OCI-LY7 (cell line): ENCODE results near the gene PPP1R7. TPM values are rescaled to one million over a fixed set of nuclear protein-coding genes. Genes with fewer than 3 reads are reported as not detected.

Experiments
- BruUV-seq: library from RNA; stranded (reverse); fragments of 400-500 nt; replicated peaks from 2 replicates; lab custom pipeline; 2021; lab: Mats Ljungman, UMichigan
- CTCF ChIA-PET: fragments of 300-600 bp; sonication (Branson Sonifier 250); formaldehyde crosslinking; loops from one replicate; lab custom pipeline; 2022; ENCODE audit warnings: antibody characterized with exemption; ENCODE audit not compliant: unreplicated experiment; lab: Charles Lee
- POLR2A ChIA-PET: fragments of 300-600 bp; sonication (Branson Sonifier 250); formaldehyde crosslinking; loops from one replicate; lab custom pipeline; 2022; ENCODE audit warnings: antibody characterized with exemption; lab: Charles Lee
- DNase-seq: peaks from one replicate; pipeline ENCODE4 v3.0.0-alpha.2; 2015; ENCODE audit warnings: low spot score
- H2AFZ ChIP-seq: fragments of 200-600 bp; sonication (generic), shearing (Covaris generic); 2 replicates; pipeline ENCODE4 v1.6.1; 2014; ENCODE audit warnings: mild to moderate bottlenecking, antibody characterized with exemption, low read length, moderate library complexity
- H3K27ac ChIP-seq: fragments of 200-600 bp; sonication (generic); 2 replicates; pipeline ENCODE4 v1.5.1; 2014; ENCODE audit warnings: mixed run types, low read depth, mild to moderate bottlenecking, moderate library complexity, low read length, inconsistent platforms; ENCODE audit not compliant: poor library complexity, severe bottlenecking
- H3K36me3 ChIP-seq: fragments of 200-600 bp; sonication (generic); 2 replicates; pipeline ENCODE4 v1.6.1; 2014; ENCODE audit warnings: mild to moderate bottlenecking, antibody characterized with exemption, low read length, moderate library complexity, mixed read lengths; ENCODE audit not compliant: insufficient read depth
- H3K4me1 ChIP-seq: fragments of 200-600 bp; sonication (generic); 2 replicates; pipeline ENCODE4 v1.5.1; 2014; ENCODE audit warnings: mild to moderate bottlenecking, low read length; ENCODE audit not compliant: insufficient read depth, poor library complexity, severe bottlenecking
- H3K4me2 ChIP-seq: fragments of 200-600 bp; sonication (generic); 2 replicates; pipeline ENCODE4 v1.6.1; 2014; ENCODE audit warnings: mild to moderate bottlenecking, low read length
- H3K4me3 ChIP-seq: fragments of 200-600 bp; sonication (generic); 2 replicates; pipeline ENCODE4 v1.5.1; 2014; ENCODE audit warnings: mild to moderate bottlenecking, low read depth, low read length; ENCODE audit not compliant: poor library complexity, severe bottlenecking
- H3K79me2 ChIP-seq: fragments of 200-600 bp; sonication (generic); 2 replicates; pipeline ENCODE4 v1.6.1; 2016; ENCODE audit warnings: low read depth, mild to moderate bottlenecking, low read length, moderate library complexity, mixed read lengths; ENCODE audit not compliant: insufficient read depth
- H3K9me2 ChIP-seq: fragments of 200-600 bp; sonication (generic); 2 replicates; pipeline ENCODE4 v1.6.1; 2016; ENCODE audit warnings: mild to moderate bottlenecking, low read length, mixed read lengths; ENCODE audit not compliant: insufficient read depth
- H3K9me3 ChIP-seq: fragments of 200-600 bp; sonication (generic); 2 replicates; pipeline ENCODE4 v1.6.1; 2014; ENCODE audit warnings: mild to moderate bottlenecking, mixed run types, low read length, mixed read lengths
- H4K20me1 ChIP-seq: fragments of 200-600 bp; sonication (generic); 2 replicates; pipeline ENCODE4 v1.6.1; 2014; ENCODE audit warnings: mild to moderate bottlenecking, antibody characterized with exemption, low read length, moderate library complexity, mixed read lengths; ENCODE audit not compliant: insufficient read depth
- EZH2phosphoT487 ChIP-seq: fragments of 200-600 bp; sonication (generic); IDR thresholded peaks from 2 replicates; pipeline ENCODE4 v1.6.1; 2018; ENCODE audit warnings: low read depth, borderline replicate concordance, mild to moderate bottlenecking, mixed run types, antibody characterized with exemption, low read length, moderate library complexity, mixed read lengths
- intact Hi-C: fragments of 100-400 bp; cut with micrococcal nuclease; formaldehyde crosslinking; loops from one replicate; pipeline ENCODE4 v1.10.0; 2022; ENCODE audit not compliant: unreplicated experiment
- total RNA-seq, 2 experiments: library from RNA; depleted of rRNA in 1 of 2; stranded (reverse); fragments of >200 nt in 1 of 2; shearing (Covaris generic) in 1 of 2; gene quantifications; 2 replicates each; pipeline ENCODE4 v1.2.3, GENCODE V29; 2014 to 2022
- TF ChIP-seq, protein P1 (sequence below): fragments of 200-600 bp; sonication (generic); conservative IDR thresholded peaks from 2 replicates; pipeline ENCODE4 v1.5.1; 2014; ENCODE audit warnings: mild to moderate bottlenecking, antibody characterized with exemption, low read length, moderate library complexity, mixed read lengths

The PPP1R7 gene
- total RNA-seq, 2 experiments from 2014 or later = 46.0 to 82.0 TPM

DNA sequence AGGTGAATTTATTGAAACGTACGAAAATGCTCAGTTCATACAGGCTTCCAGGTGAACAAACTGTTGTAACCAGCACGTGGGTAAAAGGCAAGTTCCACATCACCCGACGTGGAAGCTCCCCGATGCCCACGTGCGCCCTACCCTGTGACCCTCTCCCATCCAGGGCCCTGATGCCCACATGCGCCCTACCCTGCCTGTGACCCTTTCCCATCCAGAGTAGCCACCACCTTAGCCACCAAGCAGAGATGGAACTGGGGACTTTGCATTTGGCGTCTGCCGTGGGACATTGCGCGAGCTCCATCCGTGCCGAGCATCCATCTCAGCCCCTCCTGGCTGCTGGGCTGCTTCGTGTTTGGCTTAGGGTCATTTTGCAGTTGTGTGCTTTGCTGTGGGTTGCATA is 75.7 kb downstream of the PPP1R7 start:
- ChIA-PET POLR2A (interaction anchor here (0.5 kb wide), 1 partner anchor 192 kb away, joined by 3 read pairs; no protein-coding TSS in a partner anchor), CTCF (no interaction called here)
- BruUV-seq = no TSS peak
- no peaks in the 10 kb centered on the region for H4K20me1 ChIP-seq
- no peaks in the 10 kb centered on the region for H3K9me3 ChIP-seq
- H3K4me3 ChIP-seq = no peak overlapping the region
- H3K27ac ChIP-seq = no peak overlapping the region
- H3K79me2 ChIP-seq = no peaks in the 10 kb centered on the region
- H2AFZ ChIP-seq = no peak overlapping the region
- no peak for DNase-seq
- no peak for TF ChIP-seq EZH2phosphoT487
- TF ChIP-seq, protein P1, sequence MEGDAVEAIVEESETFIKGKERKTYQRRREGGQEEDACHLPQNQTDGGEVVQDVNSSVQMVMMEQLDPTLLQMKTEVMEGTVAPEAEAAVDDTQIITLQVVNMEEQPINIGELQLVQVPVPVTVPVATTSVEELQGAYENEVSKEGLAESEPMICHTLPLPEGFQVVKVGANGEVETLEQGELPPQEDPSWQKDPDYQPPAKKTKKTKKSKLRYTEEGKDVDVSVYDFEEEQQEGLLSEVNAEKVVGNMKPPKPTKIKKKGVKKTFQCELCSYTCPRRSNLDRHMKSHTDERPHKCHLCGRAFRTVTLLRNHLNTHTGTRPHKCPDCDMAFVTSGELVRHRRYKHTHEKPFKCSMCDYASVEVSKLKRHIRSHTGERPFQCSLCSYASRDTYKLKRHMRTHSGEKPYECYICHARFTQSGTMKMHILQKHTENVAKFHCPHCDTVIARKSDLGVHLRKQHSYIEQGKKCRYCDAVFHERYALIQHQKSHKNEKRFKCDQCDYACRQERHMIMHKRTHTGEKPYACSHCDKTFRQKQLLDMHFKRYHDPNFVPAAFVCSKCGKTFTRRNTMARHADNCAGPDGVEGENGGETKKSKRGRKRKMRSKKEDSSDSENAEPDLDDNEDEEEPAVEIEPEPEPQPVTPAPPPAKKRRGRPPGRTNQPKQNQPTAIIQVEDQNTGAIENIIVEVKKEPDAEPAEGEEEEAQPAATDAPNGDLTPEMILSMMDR = no peak
- peaks cover 37% of the 10 kb centered on the region for H3K36me3 ChIP-seq
- H3K4me2 ChIP-seq = no peak overlapping the region
- H3K4me1 ChIP-seq = no peaks in the 10 kb centered on the region
- intact Hi-C loops = no loop called here
- no peaks in the 10 kb centered on the region for H3K9me2 ChIP-seq

- intact Hi-C loops = no loop called here
- no peaks in the 10 kb centered on the region for H3K9me2 ChIP-seq
- TF ChIP-seq, protein P1 = no peak
- TF ChIP-seq EZH2phosphoT487 = no peak
- BruUV-seq = no TSS peak
- H3K27ac ChIP-seq = no peak overlapping the region
- H3K36me3 ChIP-seq = peaks cover 43% of the 10 kb centered on the region
- DNase-seq = no peak
- ChIA-PET POLR2A (no interaction called here), CTCF (no interaction called here)
- no peaks in the 10 kb centered on the region for H4K20me1 ChIP-seq
- H3K4me3 ChIP-seq = no peak overlapping the region
- no peak overlapping the region for H3K4me2 ChIP-seq
- H3K79me2 ChIP-seq = no peaks in the 10 kb centered on the region
- H3K9me3 ChIP-seq = no peaks in the 10 kb centered on the region
- H2AFZ ChIP-seq = no peak overlapping the region
- H3K4me1 ChIP-seq = no peaks in the 10 kb centered on the region
Measured at GRCh38 chr2:241226723-241227572, 76.7 kb downstream of the PPP1R7 start.

DNA sequence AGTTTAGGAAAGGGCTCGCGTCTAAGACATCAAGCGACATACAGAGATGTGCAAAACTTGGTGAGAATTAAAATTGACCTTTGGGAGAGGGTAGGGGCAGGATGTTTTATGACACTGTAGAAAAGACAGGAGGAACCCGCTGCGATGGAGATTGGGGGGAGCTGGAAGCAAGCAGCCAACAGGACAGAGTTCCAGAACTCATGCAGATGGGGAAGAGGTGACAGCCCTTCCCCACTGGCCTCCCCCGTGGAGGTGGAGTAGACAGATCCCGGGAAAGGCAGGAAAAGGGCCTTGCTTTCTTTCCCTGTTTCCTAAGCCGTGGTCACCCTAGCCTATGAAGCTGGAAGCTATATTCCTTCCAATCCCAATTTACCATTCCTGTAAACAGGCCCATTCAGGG is 77.3 kb downstream of the PPP1R7 start:
- Histone ChIP-seq H3K79me2 (no peaks in the 10 kb centered on the region), H3K4me1 (no peaks in the 10 kb centered on the region), H3K9me2 (no peaks in the 10 kb centered on the region), H2AFZ (no peak overlapping the region), H3K4me3 (no peak overlapping the region), H3K9me3 (no peaks in the 10 kb centered on the region), H4K20me1 (no peaks in the 10 kb centered on the region), H3K4me2 (no peak overlapping the region), H3K36me3 (peaks cover 46% of the 10 kb centered on the region), H3K27ac (no peak overlapping the region)
- no peak for TF ChIP-seq EZH2phosphoT487
- TF ChIP-seq, protein P1 = no peak
- POLR2A ChIA-PET = interaction anchor here (0.8 kb wide), 1 partner anchor 9 kb away, joined by 3 read pairs; no protein-coding TSS in a partner anchor
- no TSS peak for BruUV-seq
- CTCF ChIA-PET = no interaction called here
- DNase-seq = no peak
- intact Hi-C loops = no loop called here
